Aorta (tissue), 5 donors: ENCODE results near the gene NEO1. TPM values are rescaled to one million over a fixed set of nuclear protein-coding genes. Genes with fewer than 3 reads are reported as not detected.

Source experiments
- ATAC-seq: fragments of 200-7000 bp; cut with Tn5 transposase; one replicate; pipeline ENCODE4 v1.9.1; 2022; ENCODE audit warnings: moderate library complexity; ENCODE audit not compliant: low FRiP score
- DNase-seq, 2 donors: peaks; one replicate each; pipeline ENCODE4 v3.0.0-alpha.2; 2020
- H3K27ac ChIP-seq, 2 donors: one replicate each; pipeline ENCODE4 v1.5.1; 2013; ENCODE audit warnings: low read length in 2 of 2, mild to moderate bottlenecking in 2 of 2, moderate library complexity in 2 of 2, control low read depth in 1 of 2, inconsistent platforms in 1 of 2, low read depth in 1 of 2
- H3K27me3 ChIP-seq, 2 donors: one replicate each; pipeline ENCODE4 v1.6.1; 2013; ENCODE audit warnings: control low read depth in 1 of 2, low read length in 1 of 2, mild to moderate bottlenecking in 1 of 2, moderate library complexity in 1 of 2; ENCODE audit not compliant: insufficient read depth in 2 of 2, control insufficient read depth in 1 of 2
- H3K36me3 ChIP-seq, 2 donors: one replicate each; pipeline ENCODE4 v1.6.1; 2013; ENCODE audit warnings: control low read depth in 1 of 2, low read length in 1 of 2, mild to moderate bottlenecking in 1 of 2; ENCODE audit not compliant: insufficient read depth in 2 of 2, control insufficient read depth in 1 of 2
- H3K4me1 ChIP-seq, 2 donors: one replicate each; pipeline ENCODE4 v1.6.1; 2013; ENCODE audit warnings: low read length in 2 of 2, control low read depth in 1 of 2, mild to moderate bottlenecking in 1 of 2, moderate library complexity in 1 of 2; ENCODE audit not compliant: insufficient read depth in 2 of 2, control insufficient read depth in 1 of 2
- H3K4me3 ChIP-seq, 2 donors: one replicate each; pipeline ENCODE4 v1.5.1; 2013; ENCODE audit warnings: low read length in 2 of 2, control low read depth in 1 of 2, mild to moderate bottlenecking in 1 of 2
- H3K9me3 ChIP-seq: one replicate; pipeline ENCODE4 v1.6.1; 2013; ENCODE audit warnings: mild to moderate bottlenecking, low read length; ENCODE audit not compliant: control insufficient read depth
- WGBS, 2 donors: extraction: QIAGEN DNeasy Blood & Tissue Kit; methylation state at CpG; one replicate each; pipeline ENCODE4 v1.1.7; 2013; 5-methylcytosine and 5-hydroxymethylcytosine counted together
- intact Hi-C, 2 donors: fragments of 100-400 bp; cut with DNase I; formaldehyde crosslinking; loops; one replicate each; pipeline versions ENCODE4 v1.14.2 to v1.15.0; 2022
- polyA plus RNA-seq, 2 donors: library from polyadenylated mRNA; stranded (reverse); fragments of 200-250 nt; gene quantifications; one replicate each; pipeline ENCODE4 v1.2.3, GENCODE V29; 2013
- total RNA-seq, 2 donors: library from RNA; stranded (reverse); fragmentation: NEBNext Ultra II Directional; extraction: Animal tissue kit (Norgen Biotek cat#: 25700); gene quantifications; one replicate each; pipeline ENCODE4 v1.2.1, GENCODE V29; 2021
- donor health status: healthy with polysubstance abuse.
- donor health status: Bipolar disorder and iron deficiency.
- donor health status: DM: no; HTN: no; CAD: no.
- donor health status: DM: no; HTN: no; CAD: no.
- donor health status: DM: yes; HTN: yes; CAD: no.

NEO1 gene
- total and polyA plus RNA-seq, 4 donors = 11.3 to 46.7 (median 24.7) TPM

GRCh38 chr15:73078291-73078690, 26.0 kb downstream of the NEO1 start:
- Histone ChIP-seq H3K36me3 (no peaks in the 10 kb centered on the region), H3K9me3 (no peaks in the 10 kb centered on the region), H3K4me3 (no peak overlapping the region), H3K4me1 (peaks cover 5 to 19% of the 10 kb centered on the region in 2 donors), H3K27me3 (no peaks in the 10 kb centered on the region), H3K27ac (no peak overlapping the region)
- intact Hi-C loops = no loop called here
- DNase-seq (no peak), ATAC-seq (no peak)
- WGBS, 2 donors = 81 to 86% methylated on average over 4 of the region's 4 CpGs

GRCh38 chr15:73078722-73079121, 26.5 kb downstream of the NEO1 start:
- Histone ChIP-seq H3K36me3 (no peaks in the 10 kb centered on the region), H3K27me3 (no peaks in the 10 kb centered on the region), H3K27ac (no peak overlapping the region), H3K4me1 (peaks cover 5 to 15% of the 10 kb centered on the region in 2 donors), H3K4me3 (no peak overlapping the region), H3K9me3 (no peaks in the 10 kb centered on the region)
- DNase-seq (no peak), ATAC-seq (no peak)
- WGBS, 2 donors = 64 to 65% methylated on average over 2 of the region's 2 CpGs
- intact Hi-C loops = no loop called here

- DNase-seq (no peak), ATAC-seq (no peak)
- WGBS, 2 donors = 15 to 16% methylated on average over 3 of the region's 3 CpGs
- H3K9me3 ChIP-seq = no peaks in the 10 kb centered on the region
- peaks cover 5 to 14% of the 10 kb centered on the region in 2 donors for H3K4me1 ChIP-seq
- H3K4me3 ChIP-seq = no peak overlapping the region
- H3K27me3 ChIP-seq = no peaks in the 10 kb centered on the region
- no peaks in the 10 kb centered on the region for H3K36me3 ChIP-seq
- no peak overlapping the region for H3K27ac ChIP-seq
- intact Hi-C loops = no loop called here
Measured at GRCh38 chr15:73079565-73079964, 27.3 kb downstream of the NEO1 start.

- Histone ChIP-seq H3K36me3 (no peaks in the 10 kb centered on the region), H3K27me3 (no peaks in the 10 kb centered on the region), H3K4me1 (peaks cover 2 to 8% of the 10 kb centered on the region in 2 donors), H3K9me3 (no peaks in the 10 kb centered on the region), H3K27ac (no peak overlapping the region), H3K4me3 (no peak overlapping the region)
- intact Hi-C loops = loop anchor here (2.0 kb wide), 1 partner anchor 285 kb away; no protein-coding TSS in a partner anchor
- DNase-seq (no peak), ATAC-seq (peak; percentile 50)
- 32 to 34% methylated on average over 3 of the region's 3 CpGs for WGBS, 2 donors
Measured at GRCh38 chr15:73081321-73081958, 29.2 kb downstream of the NEO1 start.

GRCh38 chr15:73082812-73083211, 30.5 kb downstream of the NEO1 start:
- no peak for DNase-seq
- intact Hi-C loops = no loop called here
- ATAC-seq = no peak
- no peaks in the 10 kb centered on the region for H3K9me3 ChIP-seq
- no peaks in the 10 kb centered on the region for H3K36me3 ChIP-seq
- H3K4me3 ChIP-seq = no peak overlapping the region
- H3K27me3 ChIP-seq = no peaks in the 10 kb centered on the region
- no peak overlapping the region for H3K27ac ChIP-seq
- 5 to 8% methylated on average over 2 of the region's 2 CpGs for WGBS, 2 donors
- peaks cover under 1 to 7% of the 10 kb centered on the region in 2 donors for H3K4me1 ChIP-seq

GRCh38 chr15:73087098-73087497, 34.8 kb downstream of the NEO1 start:
- ATAC-seq = no peak
- Histone ChIP-seq H3K4me3 (no peak overlapping the region), H3K36me3 (no peaks in the 10 kb centered on the region), H3K27ac (no peak overlapping the region), H3K27me3 (no peaks in the 10 kb centered on the region), H3K4me1 (no peaks in the 10 kb centered on the region), H3K9me3 (no peaks in the 10 kb centered on the region)
- intact Hi-C loops = no loop called here
- DNase-seq = no peak

- H3K4me1 ChIP-seq = peaks cover 0 to 5% of the 10 kb centered on the region in 2 donors
- 95% methylated on average over 3 of the region's 3 CpGs for WGBS, 2 donors
- H3K36me3 ChIP-seq = no peaks in the 10 kb centered on the region
- no peak overlapping the region for H3K27ac ChIP-seq
- H3K4me3 ChIP-seq = no peak overlapping the region
- no peaks in the 10 kb centered on the region for H3K27me3 ChIP-seq
- DNase-seq (no peak), ATAC-seq (no peak)
- intact Hi-C loops = no loop called here
- H3K9me3 ChIP-seq = no peaks in the 10 kb centered on the region
Measured at GRCh38 chr15:73105064-73105463, 52.8 kb downstream of the NEO1 start.

GRCh38 chr15:73108676-73109075, 56.4 kb downstream of the NEO1 start:
- Histone ChIP-seq H3K27ac (no peak overlapping the region), H3K9me3 (no peaks in the 10 kb centered on the region), H3K4me3 (no peak overlapping the region), H3K4me1 (no peaks in the 10 kb centered on the region), H3K36me3 (no peaks in the 10 kb centered on the region), H3K27me3 (no peaks in the 10 kb centered on the region)
- 82 to 86% methylated on average over 4 of the region's 4 CpGs for WGBS, 2 donors
- ATAC-seq (no peak), DNase-seq (no peak)
- intact Hi-C loops = no loop called here

- ATAC-seq = no peak
- WGBS, 2 donors = 78 to 93% methylated on average over 3 of the region's 3 CpGs
Measured at GRCh38 chr15:73109765-73110164, 57.5 kb downstream of the NEO1 start.

More at GRCh38 chr15:73109765-73110164, 57.5 kb downstream of the NEO1 start:
- Histone ChIP-seq H3K27me3 (no peaks in the 10 kb centered on the region), H3K36me3 (no peaks in the 10 kb centered on the region), H3K4me3 (no peak overlapping the region), H3K9me3 (no peaks in the 10 kb centered on the region), H3K27ac (no peak overlapping the region), H3K4me1 (no peaks in the 10 kb centered on the region)
- no peak for DNase-seq
- intact Hi-C loops = no loop called here
